ENCODE measurements around the gene SELENOM.

DNA sequence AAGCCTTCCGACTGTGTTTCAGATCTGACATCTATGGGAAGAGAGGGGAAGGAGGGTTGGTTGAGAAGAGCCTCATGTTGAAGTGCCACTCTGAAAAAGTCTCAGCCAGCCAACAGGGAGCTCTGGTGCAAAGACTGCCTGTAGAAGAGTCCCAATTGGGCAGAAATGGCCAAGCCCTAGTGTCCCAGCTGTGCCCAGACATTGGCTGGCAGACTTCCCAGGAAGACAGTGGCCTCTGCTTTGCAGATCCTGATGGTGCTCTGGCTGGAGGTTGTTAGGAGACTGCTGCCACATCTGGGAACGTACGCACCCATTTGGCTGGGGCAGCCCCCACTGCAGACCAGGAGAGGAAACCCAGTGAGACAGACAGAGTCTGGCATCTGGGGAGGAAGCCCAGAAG, 36.2 kb upstream of the SELENOM start:
- TF ChIP-seq, protein P1, sequence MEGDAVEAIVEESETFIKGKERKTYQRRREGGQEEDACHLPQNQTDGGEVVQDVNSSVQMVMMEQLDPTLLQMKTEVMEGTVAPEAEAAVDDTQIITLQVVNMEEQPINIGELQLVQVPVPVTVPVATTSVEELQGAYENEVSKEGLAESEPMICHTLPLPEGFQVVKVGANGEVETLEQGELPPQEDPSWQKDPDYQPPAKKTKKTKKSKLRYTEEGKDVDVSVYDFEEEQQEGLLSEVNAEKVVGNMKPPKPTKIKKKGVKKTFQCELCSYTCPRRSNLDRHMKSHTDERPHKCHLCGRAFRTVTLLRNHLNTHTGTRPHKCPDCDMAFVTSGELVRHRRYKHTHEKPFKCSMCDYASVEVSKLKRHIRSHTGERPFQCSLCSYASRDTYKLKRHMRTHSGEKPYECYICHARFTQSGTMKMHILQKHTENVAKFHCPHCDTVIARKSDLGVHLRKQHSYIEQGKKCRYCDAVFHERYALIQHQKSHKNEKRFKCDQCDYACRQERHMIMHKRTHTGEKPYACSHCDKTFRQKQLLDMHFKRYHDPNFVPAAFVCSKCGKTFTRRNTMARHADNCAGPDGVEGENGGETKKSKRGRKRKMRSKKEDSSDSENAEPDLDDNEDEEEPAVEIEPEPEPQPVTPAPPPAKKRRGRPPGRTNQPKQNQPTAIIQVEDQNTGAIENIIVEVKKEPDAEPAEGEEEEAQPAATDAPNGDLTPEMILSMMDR (IDR thresholded peaks at IDR 0.05; ENCODE audit: insufficient read depth, low read depth, low read length): no peak
- no peak for TF ChIP-seq EZH2 (IDR thresholded peaks at IDR 0.05; ENCODE audit: insufficient read depth, low read length)
